Panc1 (cell line): ENCODE measurements around the gene TRERF1. TPM values are rescaled to one million over a fixed set of nuclear protein-coding genes. Genes with fewer than 3 reads are reported as not detected.

ENCODE experiments used
- ATAC-seq: fragments of 200-7000 bp; cut with Tn5 transposase; 2 replicates; pipeline ENCODE4 v1.9.1; 2020; ENCODE audit warnings: mild to moderate bottlenecking, moderate library complexity
- BruUV-seq: library from RNA; stranded (reverse); fragments of 400-500 nt; replicated peaks from 2 replicates; lab custom pipeline; 2021; lab: Mats Ljungman, UMichigan
- CTCF ChIA-PET: fragments of 300-600 bp; sonication (Branson Sonifier 250); formaldehyde crosslinking; loops from one replicate; lab custom pipeline; 2022; ENCODE audit warnings: antibody characterized with exemption; lab: Charles Lee
- POLR2A ChIA-PET: fragments of 300-600 bp; sonication (Branson Sonifier 250); formaldehyde crosslinking; loops from one replicate; lab custom pipeline; 2022; ENCODE audit warnings: antibody characterized with exemption; lab: Charles Lee
- DNase-seq: peaks from one replicate; pipeline ENCODE4 v3.0.0-alpha.2; 2010; ENCODE audit warnings: low read depth, low spot score
- H3K27ac ChIP-seq: 2 replicates; pipeline ENCODE4 v1.5.1; 2011; ENCODE audit warnings: mild to moderate bottlenecking, low read length, inconsistent platforms
- H3K27me3 ChIP-seq: fragments of 200-500 bp; sonication (Bioruptor generic); 2 replicates; pipeline ENCODE4 v1.6.0; 2014; ENCODE audit warnings: low read length, inconsistent platforms; ENCODE audit not compliant: control insufficient read depth, insufficient read depth
- H3K36me3 ChIP-seq: fragments of 200-500 bp; sonication (Bioruptor generic); 2 replicates; pipeline ENCODE4 v1.5.1; 2014; ENCODE audit warnings: inconsistent platforms, mild to moderate bottlenecking, low read length, moderate library complexity; ENCODE audit not compliant: control insufficient read depth, insufficient read depth
- H3K4me1 ChIP-seq: 2 replicates; pipeline ENCODE4 v1.5.1; 2011; ENCODE audit warnings: inconsistent platforms, mild to moderate bottlenecking, low read length, moderate library complexity; ENCODE audit not compliant: control insufficient read depth, insufficient read depth
- H3K4me3 ChIP-seq, 2 experiments: 2 replicates each; pipeline ENCODE4 v1.5.1; 2011 to 2012; ENCODE audit warnings: low read depth in 2 of 2, low read length in 2 of 2, mild to moderate bottlenecking in 2 of 2, inconsistent platforms in 1 of 2, moderate library complexity in 1 of 2
- H3K9me3 ChIP-seq: fragments of 200-500 bp; sonication (Bioruptor generic); 2 replicates; pipeline ENCODE4 v1.5.1; 2014; ENCODE audit warnings: low read depth, mild to moderate bottlenecking, inconsistent platforms, low read length, moderate library complexity; ENCODE audit not compliant: control insufficient read depth, insufficient read depth
- POLR2AphosphoS5 ChIP-seq: IDR thresholded peaks from 2 replicates; pipeline ENCODE4 v1.6.1; 2012; ENCODE audit warnings: mild to moderate bottlenecking, low read depth, low read length, moderate library complexity
- SIN3A ChIP-seq: IDR thresholded peaks from 2 replicates; pipeline ENCODE4 v1.6.1; 2012; ENCODE audit warnings: low read depth, mild to moderate bottlenecking, low read length, moderate library complexity, borderline replicate concordance; ENCODE audit not compliant: insufficient read depth
- TCF7L2 ChIP-seq: IDR thresholded peaks from 2 replicates; pipeline ENCODE4 v1.6.1; 2011; ENCODE audit warnings: mild to moderate bottlenecking, low read depth, low read length, inconsistent platforms
- in situ Hi-C: cut with HindIII; loops from 2 replicates; pipeline ENCODE4 v1.10.0; 2016; ENCODE audit warnings: low sequenced_read_pairs, low pct_unique_long_range_greater_than_20kb
- intact Hi-C: fragments of 100-400 bp; cut with micrococcal nuclease; formaldehyde crosslinking; loops from one replicate; pipeline ENCODE4 v1.10.0; 2022; ENCODE audit not compliant: unreplicated experiment
- total RNA-seq: library from RNA; stranded (reverse); gene quantifications from one replicate; pipeline ENCODE4 v1.2.1, GENCODE V29; 2021; ENCODE audit not compliant: unreplicated experiment
- TF ChIP-seq, protein P1 (sequence below): fragments of 450-650 bp; IDR thresholded peaks from 2 replicates; pipeline ENCODE4 v1.5.1; 2017; ENCODE audit warnings: mild to moderate bottlenecking
- TF ChIP-seq, protein P2 (sequence below), 2 experiments: IDR thresholded peaks; 2 replicates each; pipeline ENCODE4 v1.6.1; 2011 to 2012; ENCODE audit warnings: low read depth in 2 of 2, control low read depth in 1 of 2, low read length in 1 of 2, mild to moderate bottlenecking in 1 of 2, moderate library complexity in 1 of 2; ENCODE audit not compliant: insufficient read depth in 1 of 2

Gene TRERF1
- total RNA-seq, 1 experiment from 2014 or later = 30.6 TPM

DNA sequence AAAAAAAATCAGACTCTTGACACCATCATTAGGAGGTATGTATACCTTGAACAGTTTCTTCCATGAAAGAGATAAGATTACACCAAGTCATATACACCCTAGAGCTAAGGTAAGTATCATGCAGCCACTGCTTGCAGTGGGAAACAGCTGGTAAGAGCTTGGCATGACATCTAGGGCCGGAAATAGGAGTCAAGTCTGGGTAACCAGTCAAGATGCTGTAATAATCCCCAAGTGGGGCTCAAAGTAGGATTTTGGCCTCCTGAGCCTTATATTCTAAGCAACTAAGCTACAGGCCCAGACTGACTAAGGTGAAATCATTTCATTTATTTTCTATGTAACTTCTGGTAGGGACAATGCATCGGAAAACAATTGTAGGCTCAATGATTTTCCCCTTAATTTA lies 23.9 kb downstream of the TRERF1 start:
- H3K4me3 ChIP-seq = no peak overlapping the region
- intact Hi-C loops = no loop called here
- H3K27ac ChIP-seq = no peak overlapping the region
- DNase-seq (no peak), ATAC-seq (no peak)
- no peaks in the 10 kb centered on the region for H3K27me3 ChIP-seq
- H3K9me3 ChIP-seq = no peaks in the 10 kb centered on the region; the same call in 1 of the 2 replicates
- H3K4me1 ChIP-seq = peaks cover 26% of the 10 kb centered on the region
- in situ Hi-C loops = no loop called here
- BruUV-seq = no TSS peak
- H3K36me3 ChIP-seq = no peaks in the 10 kb centered on the region
- ChIA-PET CTCF (no interaction called here), POLR2A (no interaction called here)
- no peak for TF ChIP-seq POLR2AphosphoS5
- TF ChIP-seq, protein P1, sequence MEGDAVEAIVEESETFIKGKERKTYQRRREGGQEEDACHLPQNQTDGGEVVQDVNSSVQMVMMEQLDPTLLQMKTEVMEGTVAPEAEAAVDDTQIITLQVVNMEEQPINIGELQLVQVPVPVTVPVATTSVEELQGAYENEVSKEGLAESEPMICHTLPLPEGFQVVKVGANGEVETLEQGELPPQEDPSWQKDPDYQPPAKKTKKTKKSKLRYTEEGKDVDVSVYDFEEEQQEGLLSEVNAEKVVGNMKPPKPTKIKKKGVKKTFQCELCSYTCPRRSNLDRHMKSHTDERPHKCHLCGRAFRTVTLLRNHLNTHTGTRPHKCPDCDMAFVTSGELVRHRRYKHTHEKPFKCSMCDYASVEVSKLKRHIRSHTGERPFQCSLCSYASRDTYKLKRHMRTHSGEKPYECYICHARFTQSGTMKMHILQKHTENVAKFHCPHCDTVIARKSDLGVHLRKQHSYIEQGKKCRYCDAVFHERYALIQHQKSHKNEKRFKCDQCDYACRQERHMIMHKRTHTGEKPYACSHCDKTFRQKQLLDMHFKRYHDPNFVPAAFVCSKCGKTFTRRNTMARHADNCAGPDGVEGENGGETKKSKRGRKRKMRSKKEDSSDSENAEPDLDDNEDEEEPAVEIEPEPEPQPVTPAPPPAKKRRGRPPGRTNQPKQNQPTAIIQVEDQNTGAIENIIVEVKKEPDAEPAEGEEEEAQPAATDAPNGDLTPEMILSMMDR = no peak
- TF ChIP-seq SIN3A = no peak
- TF ChIP-seq, protein P2, sequence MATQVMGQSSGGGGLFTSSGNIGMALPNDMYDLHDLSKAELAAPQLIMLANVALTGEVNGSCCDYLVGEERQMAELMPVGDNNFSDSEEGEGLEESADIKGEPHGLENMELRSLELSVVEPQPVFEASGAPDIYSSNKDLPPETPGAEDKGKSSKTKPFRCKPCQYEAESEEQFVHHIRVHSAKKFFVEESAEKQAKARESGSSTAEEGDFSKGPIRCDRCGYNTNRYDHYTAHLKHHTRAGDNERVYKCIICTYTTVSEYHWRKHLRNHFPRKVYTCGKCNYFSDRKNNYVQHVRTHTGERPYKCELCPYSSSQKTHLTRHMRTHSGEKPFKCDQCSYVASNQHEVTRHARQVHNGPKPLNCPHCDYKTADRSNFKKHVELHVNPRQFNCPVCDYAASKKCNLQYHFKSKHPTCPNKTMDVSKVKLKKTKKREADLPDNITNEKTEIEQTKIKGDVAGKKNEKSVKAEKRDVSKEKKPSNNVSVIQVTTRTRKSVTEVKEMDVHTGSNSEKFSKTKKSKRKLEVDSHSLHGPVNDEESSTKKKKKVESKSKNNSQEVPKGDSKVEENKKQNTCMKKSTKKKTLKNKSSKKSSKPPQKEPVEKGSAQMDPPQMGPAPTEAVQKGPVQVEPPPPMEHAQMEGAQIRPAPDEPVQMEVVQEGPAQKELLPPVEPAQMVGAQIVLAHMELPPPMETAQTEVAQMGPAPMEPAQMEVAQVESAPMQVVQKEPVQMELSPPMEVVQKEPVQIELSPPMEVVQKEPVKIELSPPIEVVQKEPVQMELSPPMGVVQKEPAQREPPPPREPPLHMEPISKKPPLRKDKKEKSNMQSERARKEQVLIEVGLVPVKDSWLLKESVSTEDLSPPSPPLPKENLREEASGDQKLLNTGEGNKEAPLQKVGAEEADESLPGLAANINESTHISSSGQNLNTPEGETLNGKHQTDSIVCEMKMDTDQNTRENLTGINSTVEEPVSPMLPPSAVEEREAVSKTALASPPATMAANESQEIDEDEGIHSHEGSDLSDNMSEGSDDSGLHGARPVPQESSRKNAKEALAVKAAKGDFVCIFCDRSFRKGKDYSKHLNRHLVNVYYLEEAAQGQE (IDR thresholded peaks at IDR 0.05; ENCODE audit: insufficient read depth in 1 of 2, low read depth in 2 of 2, low read length in 1 of 2) = no peak
- TF ChIP-seq TCF7L2 = no peak

DNA sequence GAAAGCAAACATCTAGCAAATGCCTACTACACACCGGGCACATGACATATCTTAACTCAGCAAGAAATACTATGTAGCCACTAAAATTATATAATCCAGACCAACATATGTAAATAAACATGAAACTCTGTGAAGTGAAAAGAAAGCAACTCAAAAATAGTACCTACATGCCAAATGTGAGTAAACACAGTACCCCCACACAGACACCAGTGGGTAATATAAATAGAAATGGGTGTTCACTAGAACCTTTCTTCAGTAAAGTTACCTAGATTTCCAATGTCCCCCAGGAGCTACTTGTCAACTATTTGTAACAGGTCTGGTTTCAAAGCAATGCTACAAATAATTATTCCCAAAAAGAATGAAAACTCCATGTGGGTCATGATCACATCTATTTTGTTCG lies 25.5 kb downstream of the TRERF1 start:
- H3K4me1 ChIP-seq = peaks cover 26% of the 10 kb centered on the region
- H3K27ac ChIP-seq = no peak overlapping the region
- in situ Hi-C loops = no loop called here
- intact Hi-C loops = no loop called here
- no peak for DNase-seq
- no peak overlapping the region for H3K4me3 ChIP-seq
- no TSS peak for BruUV-seq
- TF ChIP-seq, protein P2 (IDR thresholded peaks at IDR 0.05; ENCODE audit: insufficient read depth in 1 of 2, low read depth in 2 of 2, low read length in 1 of 2) = no peak
- TF ChIP-seq, protein P1 = no peak
- TF ChIP-seq TCF7L2 (no peak), SIN3A (no peak), POLR2AphosphoS5 (no peak)
- H3K27me3 ChIP-seq = no peaks in the 10 kb centered on the region
- H3K9me3 ChIP-seq = no peaks in the 10 kb centered on the region
- CTCF ChIA-PET = no interaction called here
- no peaks in the 10 kb centered on the region for H3K36me3 ChIP-seq
- POLR2A ChIA-PET = no interaction called here
- ATAC-seq = no peak
